ENCODE measurements around the gene NF1.

- TF ChIP-seq CTCF (IDR thresholded peaks at IDR 0.05; ENCODE audit: insufficient read depth, low read length, poor library complexity, severe bottlenecking) (no peak), EZH2phosphoT487 (conservative IDR thresholded peaks at IDR 0.05; ENCODE audit: low read length) (no peak)
Observed at GRCh38 chr17:31211352-31212012, 116.7 kb downstream of the NF1 start.

All from SU-DHL-6 (cell line).